Measurements from ENCODE around the gene NXNL1. TPM values are rescaled to one million over a fixed set of nuclear protein-coding genes. Genes with fewer than 3 reads are reported as not detected.
A peak's percentile ranks its signal among the peaks of the same experiment; 100 is the strongest.

The NXNL1 gene
- total and polyA plus RNA-seq, 8 donors, result 0.92 TPM; not detected in 7

DNA sequence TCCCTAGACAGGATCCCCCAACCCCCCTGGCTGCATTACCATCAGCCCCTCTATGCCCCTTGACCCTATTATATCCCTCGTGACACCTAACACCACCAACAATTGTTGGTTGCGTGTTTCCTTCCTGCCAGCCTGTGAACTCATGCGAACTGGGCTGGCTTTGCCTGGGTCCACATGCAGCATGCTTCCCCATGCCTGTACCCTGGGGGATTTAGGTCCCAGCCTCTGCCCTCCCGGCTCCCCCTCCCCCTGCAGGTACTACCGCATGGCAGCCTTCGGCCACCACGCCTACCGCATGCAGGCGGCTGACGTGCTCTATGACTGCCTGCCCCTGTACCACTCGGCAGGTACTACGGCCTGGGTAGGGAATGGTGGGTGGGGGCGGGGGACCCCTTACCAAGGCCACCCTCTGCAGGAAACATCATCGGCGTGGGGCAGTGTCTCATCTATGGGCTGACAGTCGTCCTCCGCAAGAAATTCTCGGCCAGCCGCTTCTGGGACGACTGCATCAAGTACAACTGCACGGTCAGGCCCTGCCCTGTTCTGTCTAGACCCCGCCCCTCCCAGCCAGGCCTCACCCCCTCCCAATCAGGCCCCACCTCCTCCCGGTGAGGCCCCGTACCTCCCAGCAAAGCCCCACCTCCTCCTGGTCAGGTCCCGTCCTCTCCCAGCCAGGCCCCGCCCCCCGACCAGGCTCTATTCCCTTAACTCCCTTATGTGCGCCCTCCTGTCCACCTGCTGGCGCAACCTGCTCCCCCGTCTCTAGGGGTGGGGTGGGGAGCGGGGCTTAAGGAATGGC, 28.1 kb upstream of the NXNL1 start:
- intact Hi-C loops (cut with DNase I; ENCODE audit: low total_unique reads), result no loop called here
- no peak for TF ChIP-seq POLR2A (IDR thresholded peaks at IDR 0.05)
- TF ChIP-seq EP300 (IDR thresholded peaks at IDR 0.05), result no peak
- TF ChIP-seq, protein P1, sequence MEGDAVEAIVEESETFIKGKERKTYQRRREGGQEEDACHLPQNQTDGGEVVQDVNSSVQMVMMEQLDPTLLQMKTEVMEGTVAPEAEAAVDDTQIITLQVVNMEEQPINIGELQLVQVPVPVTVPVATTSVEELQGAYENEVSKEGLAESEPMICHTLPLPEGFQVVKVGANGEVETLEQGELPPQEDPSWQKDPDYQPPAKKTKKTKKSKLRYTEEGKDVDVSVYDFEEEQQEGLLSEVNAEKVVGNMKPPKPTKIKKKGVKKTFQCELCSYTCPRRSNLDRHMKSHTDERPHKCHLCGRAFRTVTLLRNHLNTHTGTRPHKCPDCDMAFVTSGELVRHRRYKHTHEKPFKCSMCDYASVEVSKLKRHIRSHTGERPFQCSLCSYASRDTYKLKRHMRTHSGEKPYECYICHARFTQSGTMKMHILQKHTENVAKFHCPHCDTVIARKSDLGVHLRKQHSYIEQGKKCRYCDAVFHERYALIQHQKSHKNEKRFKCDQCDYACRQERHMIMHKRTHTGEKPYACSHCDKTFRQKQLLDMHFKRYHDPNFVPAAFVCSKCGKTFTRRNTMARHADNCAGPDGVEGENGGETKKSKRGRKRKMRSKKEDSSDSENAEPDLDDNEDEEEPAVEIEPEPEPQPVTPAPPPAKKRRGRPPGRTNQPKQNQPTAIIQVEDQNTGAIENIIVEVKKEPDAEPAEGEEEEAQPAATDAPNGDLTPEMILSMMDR (IDR thresholded peaks at IDR 0.05), result peak in 2 of 7 experiments; percentile 8 to 10
- Histone ChIP-seq H3K27ac (peak overlapping the region in 4 of 5 donors; percentile 15 to 72 (median 52)), H3K4me1 (peaks cover 9 to 30% (median 26%) of the 10 kb centered on the region in 4 donors), H3K36me3 (peaks cover 0 to 28% (median 24%) of the 10 kb centered on the region in 4 donors), H3K9me3 (no peaks in the 10 kb centered on the region), H3K4me3 (peak overlapping the region; percentile 17 to 41 (median 28)), H3K27me3 (no peaks in the 10 kb centered on the region)
- DNase-seq, result peak; percentile 92 to 96
- 18 to 28% (median 23%) methylated on average over 22 to 31 of the region's 31 CpGs for WGBS, 5 donors

DNA sequence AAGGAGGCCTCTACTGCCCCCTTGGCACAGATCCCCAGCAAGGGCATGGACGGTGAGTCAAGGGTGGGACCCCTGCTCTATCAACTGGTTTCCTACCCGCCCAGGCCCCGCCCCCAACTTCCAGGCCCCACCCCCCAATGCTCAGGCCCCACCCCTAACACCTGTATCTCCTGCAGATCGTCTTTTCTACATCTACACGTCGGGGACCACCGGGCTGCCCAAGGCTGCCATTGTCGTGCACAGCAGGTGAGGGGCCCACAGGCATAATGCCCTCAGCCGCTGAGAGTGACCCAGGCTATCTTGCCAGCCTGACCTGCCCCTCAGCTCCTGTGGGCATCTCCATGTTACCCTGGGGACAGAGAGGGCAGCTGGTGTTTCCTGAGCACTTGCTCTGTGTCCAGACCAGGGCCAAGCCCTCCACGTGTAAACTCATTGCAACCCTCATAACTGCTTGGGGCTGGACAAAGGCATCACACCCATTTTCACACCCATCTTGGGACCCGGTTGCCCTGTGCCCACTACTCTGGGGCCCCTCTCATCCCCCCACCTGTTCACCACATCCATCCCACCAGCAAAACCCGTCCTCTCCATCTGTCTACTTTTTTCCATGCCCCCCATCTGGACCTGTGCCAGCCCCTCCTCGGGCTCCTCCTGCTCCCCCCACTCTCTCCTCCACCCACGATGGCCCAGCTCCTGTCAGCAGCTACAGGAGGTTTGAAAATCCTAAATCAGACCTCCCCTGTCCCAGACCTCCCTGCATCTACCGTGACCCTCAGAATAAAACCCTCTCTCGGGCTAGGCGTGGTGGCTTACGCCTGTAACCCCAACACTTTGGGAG, 26.8 kb upstream of the NXNL1 start:
- DNase-seq, result no peak
- TF ChIP-seq, protein P1 (IDR thresholded peaks at IDR 0.05), result no peak
- TF ChIP-seq EP300 (IDR thresholded peaks at IDR 0.05), result no peak
- TF ChIP-seq POLR2AphosphoS5 (IDR thresholded peaks at IDR 0.05), result no peak
- TF ChIP-seq POLR2A (IDR thresholded peaks at IDR 0.05), result no peak
- Histone ChIP-seq H3K9me3 (no peaks in the 10 kb centered on the region), H3K27me3 (no peaks in the 10 kb centered on the region), H3K4me1 (peaks cover 9 to 30% (median 26%) of the 10 kb centered on the region in 4 donors), H3K27ac (peak overlapping the region in 1 of 5 donors; percentile 72), H3K36me3 (peaks cover 0 to 28% (median 25%) of the 10 kb centered on the region in 4 donors), H3K4me3 (no peak overlapping the region)
- WGBS, 5 donors, result 72 to 74% (median 73%) methylated on average over 10 to 18 of the region's 18 CpGs
- intact Hi-C loops (cut with DNase I; ENCODE audit: low total_unique reads), result no loop called here

- Histone ChIP-seq H3K27me3 (no peaks in the 10 kb centered on the region), H3K4me1 (peaks cover 9 to 38% (median 28%) of the 10 kb centered on the region in 4 donors), H3K4me3 (no peak overlapping the region), H3K36me3 (peaks cover 0 to 27% (median 23%) of the 10 kb centered on the region in 4 donors), H3K27ac (no peak overlapping the region), H3K9me3 (no peaks in the 10 kb centered on the region)
- DNase-seq, result no peak
- WGBS, 5 donors, result 94 to 97% (median 95%) methylated on average over 45 to 58 of the region's 58 CpGs
- TF ChIP-seq POLR2A (IDR thresholded peaks at IDR 0.05) (no peak), POLR2AphosphoS5 (IDR thresholded peaks at IDR 0.05) (no peak), EP300 (IDR thresholded peaks at IDR 0.05) (no peak)
- TF ChIP-seq, protein P1 (IDR thresholded peaks at IDR 0.05), result no peak
- intact Hi-C loops (cut with DNase I; ENCODE audit: low total_unique reads), result no loop called here
Measured at GRCh38 chr19:17486545-17487240, 26.0 kb upstream of the NXNL1 start.

All from stomach (tissue), 9 donors.